Epithelial cell of proximal tubule (primary cell): ENCODE data around the gene CYP27C1. TPM values are rescaled to one million over a fixed set of nuclear protein-coding genes. Genes with fewer than 3 reads are reported as not detected.
"Not testable (repeated sequence)": the region's sequence is repeated elsewhere in the genome, so short reads cannot be mapped to it uniquely, and the experiment has no call there.

ENCODE experiments used
- DNase-seq: peaks from one replicate; pipeline ENCODE4 v3.0.0-alpha.2; 2011; ENCODE audit warnings: low read depth
- H3K4me3 ChIP-seq: 2 replicates; pipeline ENCODE4 v1.5.1; 2011; ENCODE audit warnings: low read depth, mild to moderate bottlenecking, low read length
- total RNA-seq: library from RNA; depleted of rRNA; stranded (reverse); fragments of >200 nt; gene quantifications from 2 replicates; pipeline ENCODE4 v1.2.3, GENCODE V29; 2015
- TF ChIP-seq, protein P1 (sequence below): conservative IDR thresholded peaks from 2 replicates; pipeline ENCODE4 v1.5.1; 2012; ENCODE audit warnings: low read depth, mild to moderate bottlenecking, low read length

Gene CYP27C1
- total RNA-seq, 1 donor from 2014 or later, result 0.52 TPM

DNA sequence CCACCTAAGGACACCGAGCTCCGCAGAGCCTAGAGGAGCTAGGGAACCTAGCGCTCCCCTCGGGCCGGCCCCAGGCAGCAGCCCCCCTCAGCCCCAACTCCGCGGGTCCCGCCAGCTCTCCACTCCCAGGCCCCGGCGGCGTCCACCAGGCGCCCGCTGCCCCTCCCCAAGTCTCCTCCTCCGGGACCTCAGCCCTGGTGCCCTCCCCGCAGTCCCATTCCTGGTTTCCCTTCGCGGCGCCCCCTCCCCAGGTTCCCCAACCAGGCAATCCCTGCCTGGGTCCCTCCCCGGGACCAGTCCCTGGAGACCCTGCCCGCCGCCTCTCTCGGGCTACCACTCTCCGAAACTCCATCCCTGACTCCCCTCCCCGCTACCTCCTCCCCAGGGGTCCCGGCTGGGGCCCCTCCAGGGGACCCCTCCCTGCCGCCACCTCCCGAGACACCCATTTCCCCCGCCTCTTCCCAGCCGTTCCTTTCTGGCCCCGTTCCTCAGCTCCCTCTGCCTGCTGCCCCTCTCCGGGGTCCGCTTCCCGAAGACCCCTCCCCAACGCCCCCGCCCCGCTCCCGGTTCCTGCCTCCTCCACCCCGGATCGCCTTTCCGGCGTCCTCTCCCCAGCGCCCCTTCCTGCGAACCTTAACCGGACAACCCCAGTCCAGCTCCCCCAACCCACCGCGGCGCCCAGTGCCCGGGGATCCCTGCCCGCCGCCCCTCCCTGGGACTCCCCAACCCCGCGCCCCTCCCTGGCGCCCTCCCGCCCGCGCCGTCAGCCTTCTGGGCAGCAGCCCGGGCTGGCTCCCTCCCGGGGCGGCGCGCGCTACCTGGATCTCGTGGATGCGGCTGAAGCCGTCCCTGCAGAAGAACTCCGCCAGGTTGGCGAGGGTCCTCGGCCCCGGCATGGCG lies 678 bp downstream of the CYP27C1 start:
- H3K4me3 ChIP-seq, result peak overlapping the region; percentile 54
- TF ChIP-seq, protein P1, sequence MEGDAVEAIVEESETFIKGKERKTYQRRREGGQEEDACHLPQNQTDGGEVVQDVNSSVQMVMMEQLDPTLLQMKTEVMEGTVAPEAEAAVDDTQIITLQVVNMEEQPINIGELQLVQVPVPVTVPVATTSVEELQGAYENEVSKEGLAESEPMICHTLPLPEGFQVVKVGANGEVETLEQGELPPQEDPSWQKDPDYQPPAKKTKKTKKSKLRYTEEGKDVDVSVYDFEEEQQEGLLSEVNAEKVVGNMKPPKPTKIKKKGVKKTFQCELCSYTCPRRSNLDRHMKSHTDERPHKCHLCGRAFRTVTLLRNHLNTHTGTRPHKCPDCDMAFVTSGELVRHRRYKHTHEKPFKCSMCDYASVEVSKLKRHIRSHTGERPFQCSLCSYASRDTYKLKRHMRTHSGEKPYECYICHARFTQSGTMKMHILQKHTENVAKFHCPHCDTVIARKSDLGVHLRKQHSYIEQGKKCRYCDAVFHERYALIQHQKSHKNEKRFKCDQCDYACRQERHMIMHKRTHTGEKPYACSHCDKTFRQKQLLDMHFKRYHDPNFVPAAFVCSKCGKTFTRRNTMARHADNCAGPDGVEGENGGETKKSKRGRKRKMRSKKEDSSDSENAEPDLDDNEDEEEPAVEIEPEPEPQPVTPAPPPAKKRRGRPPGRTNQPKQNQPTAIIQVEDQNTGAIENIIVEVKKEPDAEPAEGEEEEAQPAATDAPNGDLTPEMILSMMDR, result no peak
- no peak for DNase-seq

DNA sequence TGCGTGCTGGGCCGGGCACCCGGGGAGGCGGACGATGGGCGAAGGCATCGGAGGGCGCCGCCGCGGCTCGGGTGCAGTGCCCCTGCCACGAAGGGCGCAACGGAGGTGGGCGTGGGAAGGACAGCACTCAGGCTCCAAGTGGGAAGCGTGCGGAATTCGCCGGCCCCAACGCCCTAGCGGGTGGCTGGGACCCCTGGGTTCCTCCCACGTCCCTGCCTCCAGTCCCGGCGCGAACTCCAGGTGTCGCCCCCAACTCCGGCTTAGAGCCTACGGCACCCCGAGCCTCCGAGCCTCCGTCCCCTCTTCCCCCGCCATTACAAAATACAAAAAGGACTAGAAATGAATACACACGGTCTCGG lies 1.3 kb downstream of the CYP27C1 start:
- H3K4me3 ChIP-seq, result peak overlapping the region; percentile 54
- no peak for DNase-seq
- TF ChIP-seq, protein P1, result no peak

DNA sequence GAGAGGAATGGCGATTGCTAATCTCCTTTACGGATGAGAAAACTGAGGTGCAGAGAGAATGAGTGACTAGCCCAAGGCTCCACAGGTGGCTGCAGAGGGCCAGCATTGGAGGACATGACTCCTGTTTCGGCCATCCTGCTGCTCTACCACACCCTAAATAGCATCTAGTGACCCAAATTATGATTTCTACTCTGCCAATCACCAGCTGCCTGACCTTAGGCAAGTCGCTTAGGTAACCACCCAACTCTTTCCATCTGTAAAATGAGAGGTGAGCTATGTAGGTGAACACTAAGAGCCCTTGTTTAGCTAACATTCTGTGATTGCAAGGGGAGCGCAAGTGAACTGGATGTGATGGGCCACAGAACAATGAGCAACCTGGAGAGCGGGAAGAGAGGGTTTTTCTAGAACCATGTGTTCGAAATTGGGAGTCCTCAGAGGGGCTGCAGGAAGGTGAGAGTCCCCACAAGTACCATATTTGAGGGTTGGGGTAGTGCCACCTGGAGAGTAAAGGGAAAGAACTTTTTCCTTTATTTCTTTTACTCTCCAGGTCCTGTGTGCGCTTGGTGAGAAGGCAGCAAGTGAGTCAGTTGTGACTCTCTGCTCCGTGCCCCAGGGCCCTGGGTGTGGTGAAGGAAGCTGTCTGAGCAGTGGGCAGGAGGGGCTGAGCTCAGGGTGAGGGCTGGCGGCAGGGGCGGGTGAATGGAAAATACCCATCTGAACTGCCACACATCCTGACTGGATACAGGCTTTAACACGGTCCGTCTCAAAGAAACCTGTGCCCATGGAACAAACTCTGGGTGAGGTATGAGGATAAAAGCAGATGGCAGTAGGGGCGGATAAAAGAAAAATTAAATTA lies 2.4 kb downstream of the CYP27C1 start:
- DNase-seq, result no peak
- no peak overlapping the region for H3K4me3 ChIP-seq
- TF ChIP-seq, protein P1, result no peak

DNA sequence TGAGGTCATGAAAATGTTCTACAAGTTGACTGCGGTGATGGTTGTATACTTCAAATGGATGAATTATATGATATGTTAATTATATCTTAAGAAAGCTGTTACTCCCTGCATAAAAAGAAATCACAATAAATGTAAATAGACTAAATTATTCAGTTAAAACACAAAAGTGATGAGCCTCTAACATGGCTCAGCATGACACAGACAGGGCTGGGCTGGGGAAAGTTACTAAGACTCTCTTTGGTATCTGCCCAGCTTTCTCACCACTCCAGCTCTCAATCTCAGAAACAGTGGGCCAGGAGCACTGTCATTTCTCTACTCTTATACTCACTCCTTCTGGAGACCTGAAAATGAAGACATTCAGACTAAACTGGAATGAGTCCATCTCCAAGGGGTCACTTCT lies 3.5 kb downstream of the CYP27C1 start:
- no peak for DNase-seq
- TF ChIP-seq, protein P1, result no peak
- H3K4me3 ChIP-seq, result no peak overlapping the region

DNA sequence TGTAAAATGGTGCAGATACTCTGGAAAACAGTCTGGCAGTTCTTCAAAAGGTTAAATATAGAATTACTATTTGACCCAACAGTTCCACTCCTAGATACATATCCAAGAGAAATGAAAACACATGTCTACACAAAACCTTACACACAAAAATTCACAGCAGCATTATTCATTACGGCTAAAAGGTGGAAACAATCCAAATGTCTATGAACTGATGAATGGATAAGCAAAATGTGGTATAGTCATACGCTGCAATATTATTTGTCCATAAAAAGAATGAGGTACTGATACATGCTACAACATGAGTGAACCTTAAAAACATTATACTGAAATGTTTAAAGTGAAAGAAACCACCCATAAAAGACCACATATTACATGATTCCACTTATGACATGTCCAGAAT lies 4.0 kb downstream of the CYP27C1 start:
- H3K4me3 ChIP-seq, result no peak overlapping the region
- TF ChIP-seq, protein P1, result no peak
- no peak for DNase-seq

DNA sequence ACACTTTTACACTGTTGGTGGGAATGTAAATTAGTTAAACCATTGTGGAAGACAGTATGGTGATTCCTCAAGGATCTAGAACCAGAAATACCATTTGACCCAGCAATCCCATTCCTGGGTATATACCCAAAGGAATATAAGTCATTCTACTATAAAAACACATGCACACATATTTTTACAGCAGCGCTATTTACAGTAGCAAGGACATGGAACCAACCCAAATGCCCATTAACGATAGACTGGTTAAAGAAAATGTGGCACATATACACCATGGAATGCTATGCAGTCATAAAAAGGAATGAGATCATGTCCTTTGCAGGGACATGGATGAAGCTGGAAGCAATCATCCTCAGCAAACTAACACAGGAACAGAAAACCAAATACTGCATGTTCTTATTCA lies 5.9 kb downstream of the CYP27C1 start:
- DNase-seq, H3K4me3 ChIP-seq: not testable (repeated sequence)

DNA sequence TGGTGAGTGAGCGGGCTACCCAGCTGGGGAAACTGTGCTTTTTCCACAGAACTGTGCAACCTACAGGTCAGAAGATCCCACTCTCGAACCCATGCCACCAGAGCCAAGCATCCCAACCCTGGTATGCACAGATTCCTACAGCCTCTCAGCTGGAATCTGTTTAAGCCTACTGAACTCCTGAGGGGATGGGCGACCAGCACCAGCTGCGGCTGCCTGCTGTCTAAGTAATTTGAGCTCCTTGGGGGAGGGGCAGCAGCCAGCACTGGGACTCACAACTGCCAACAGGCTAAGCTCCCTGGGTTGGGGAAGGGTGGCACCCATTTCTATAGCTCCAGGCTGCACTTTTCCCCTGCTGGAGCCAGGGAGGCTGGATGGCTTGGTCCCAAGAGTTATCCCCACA lies 11.8 kb downstream of the CYP27C1 start:
- TF ChIP-seq, protein P1, result no peak
- DNase-seq, result no peak
- H3K4me3 ChIP-seq, result no peak overlapping the region
